Body of pancreas (tissue), 4 donors: Measurements from ENCODE around the gene SFXN5. TPM values are rescaled to one million over a fixed set of nuclear protein-coding genes. Genes with fewer than 3 reads are reported as not detected.

Source experiments
- ATAC-seq: fragments of 150-250 bp; one replicate; pipeline ENCODE4 v1.9.1; 2016
- DNase-seq, 4 donors: peaks; one replicate each; pipeline ENCODE4 v3.0.0-alpha.2; 2019
- H3K27ac ChIP-seq, 4 donors: fragments of 200-600 bp; sonication (generic); 1 replicate in 3 of 4; 2 replicates in 1 of 4; pipeline versions ENCODE4 v1.5.1 to v1.6.1; 2016 to 2019; ENCODE audit warnings: mild to moderate bottlenecking in 1 of 4, mixed read lengths in 1 of 4, moderate library complexity in 1 of 4
- H3K27me3 ChIP-seq, 2 donors: fragments of 200-600 bp; sonication (generic); one replicate each; pipeline ENCODE4 v1.6.0; 2016; ENCODE audit warnings: mild to moderate bottlenecking in 1 of 2
- H3K36me3 ChIP-seq, 2 donors: fragments of 200-600 bp; sonication (generic); replicated peaks in 1 of 2; 2 replicates each; pipeline ENCODE4 v1.5.1; 2016; ENCODE audit warnings: low read depth in 2 of 2; ENCODE audit not compliant: insufficient read depth in 1 of 2
- H3K4me1 ChIP-seq: fragments of 200-600 bp; sonication (generic); one replicate; pipeline ENCODE4 v1.6.0; 2016
- H3K4me3 ChIP-seq, 2 donors: fragments of 200-600 bp; sonication (generic); 1 replicate in 1 of 2; 2 replicates in 1 of 2; pipeline ENCODE4 v1.5.1; 2016 to 2019
- H3K9me3 ChIP-seq, 3 donors: fragments of 200-600 bp; sonication (generic); 1 replicate in 2 of 3; 2 replicates in 1 of 3; pipeline ENCODE4 v1.5.1; 2016
- CTCF ChIP-seq, 7 experiments: fragments of 450-650 bp in 4 of 7; fragments of 200-600 bp in 3 of 7; sonication (generic) in 3 of 7; IDR thresholded peaks; one replicate each; pipeline ENCODE4 v1.5.1; 2016 to 2019; ENCODE audit warnings: antibody characterized with exemption in 7 of 7
- POLR2A ChIP-seq, 3 donors: fragments of 450-650 bp; IDR thresholded peaks; one replicate each; pipeline ENCODE4 v1.6.1; 2016; ENCODE audit warnings: antibody characterized with exemption in 3 of 3, mild to moderate bottlenecking in 2 of 3
- WGBS, 2 donors: methylation state at CpG; one replicate each; pipeline ENCODE4 v1.1.5; 2017; 5-methylcytosine and 5-hydroxymethylcytosine counted together
- intact Hi-C: fragments of 100-400 bp; cut with DNase I; formaldehyde crosslinking; loops from one replicate; pipeline ENCODE4 v1.15.1; 2023
- total RNA-seq, 2 donors: library from RNA; depleted of rRNA; stranded (reverse); fragments of >200 nt; gene quantifications; one replicate each; pipeline ENCODE4 v1.1.0, GENCODE V29; 2016

SFXN5 gene
- total RNA-seq, 2 donors from 2014 or later = 4.3 to 5.4 TPM

GRCh38 chr2:73009177-73009839 is 62.2 kb downstream of the SFXN5 start:
- ATAC-seq (no peak), DNase-seq (no peak)
- TF ChIP-seq CTCF (IDR thresholded peaks at IDR 0.05) (no peak), POLR2A (IDR thresholded peaks at IDR 0.05) (no peak)
- Histone ChIP-seq H3K4me1 (no peaks in the 10 kb centered on the region), H3K27ac (no peak overlapping the region), H3K4me3 (no peak overlapping the region), H3K36me3 (no peaks in the 10 kb centered on the region), H3K27me3 (no peaks in the 10 kb centered on the region), H3K9me3 (no peaks in the 10 kb centered on the region)
- 91 to 98% methylated on average over 7 of the region's 7 CpGs for WGBS, 2 donors
- intact Hi-C loops = no loop called here

GRCh38 chr2:73008766-73009135 is 62.8 kb downstream of the SFXN5 start:
- DNase-seq = no peak
- 82 to 93% methylated on average over 9 of the region's 9 CpGs for WGBS, 2 donors
- Histone ChIP-seq H3K4me3 (no peak overlapping the region), H3K9me3 (no peaks in the 10 kb centered on the region), H3K27me3 (no peaks in the 10 kb centered on the region), H3K36me3 (no peaks in the 10 kb centered on the region), H3K27ac (no peak overlapping the region), H3K4me1 (no peaks in the 10 kb centered on the region)
- intact Hi-C loops = no loop called here
- ATAC-seq = no peak
- no peak for TF ChIP-seq CTCF (IDR thresholded peaks at IDR 0.05)
- no peak for TF ChIP-seq POLR2A (IDR thresholded peaks at IDR 0.05)

- no peak for TF ChIP-seq CTCF (IDR thresholded peaks at IDR 0.05)
- Histone ChIP-seq H3K9me3 (no peaks in the 10 kb centered on the region), H3K4me3 (no peak overlapping the region), H3K36me3 (no peaks in the 10 kb centered on the region), H3K27ac (no peak overlapping the region), H3K4me1 (no peaks in the 10 kb centered on the region), H3K27me3 (no peaks in the 10 kb centered on the region)
- intact Hi-C loops = no loop called here
- DNase-seq (no peak), ATAC-seq (no peak)
- 89 to 90% methylated on average over 21 of the region's 21 CpGs for WGBS, 2 donors
These were observed 63.3 kb downstream of the SFXN5 start for GRCh38 chr2:73007991-73008765.

GRCh38 chr2:73006969-73007710 is 64.4 kb downstream of the SFXN5 start:
- intact Hi-C loops = no loop called here

More at GRCh38 chr2:73006969-73007710, 64.4 kb downstream of the SFXN5 start:
- H3K4me1 ChIP-seq = no peaks in the 10 kb centered on the region
- H3K36me3 ChIP-seq = no peaks in the 10 kb centered on the region
- no peak for DNase-seq
- no peaks in the 10 kb centered on the region for H3K9me3 ChIP-seq
- H3K27ac ChIP-seq = no peak overlapping the region
- H3K4me3 ChIP-seq = no peak overlapping the region
- TF ChIP-seq CTCF (IDR thresholded peaks at IDR 0.05) (no peak), POLR2A (IDR thresholded peaks at IDR 0.05) (no peak)
- WGBS, 2 donors = 88 to 93% methylated on average over 14 of the region's 14 CpGs
- no peaks in the 10 kb centered on the region for H3K27me3 ChIP-seq
- ATAC-seq = no peak
